DMS79 treated with DMSO at 0.1 percent for 48 hours (cell line): Measurements from ENCODE around the gene ING1.

Experiments
- DNase-seq: peaks from one replicate; lab custom pipeline; 2025; lab: John Stamatoyannopoulos, UW

ING1 gene

DNA sequence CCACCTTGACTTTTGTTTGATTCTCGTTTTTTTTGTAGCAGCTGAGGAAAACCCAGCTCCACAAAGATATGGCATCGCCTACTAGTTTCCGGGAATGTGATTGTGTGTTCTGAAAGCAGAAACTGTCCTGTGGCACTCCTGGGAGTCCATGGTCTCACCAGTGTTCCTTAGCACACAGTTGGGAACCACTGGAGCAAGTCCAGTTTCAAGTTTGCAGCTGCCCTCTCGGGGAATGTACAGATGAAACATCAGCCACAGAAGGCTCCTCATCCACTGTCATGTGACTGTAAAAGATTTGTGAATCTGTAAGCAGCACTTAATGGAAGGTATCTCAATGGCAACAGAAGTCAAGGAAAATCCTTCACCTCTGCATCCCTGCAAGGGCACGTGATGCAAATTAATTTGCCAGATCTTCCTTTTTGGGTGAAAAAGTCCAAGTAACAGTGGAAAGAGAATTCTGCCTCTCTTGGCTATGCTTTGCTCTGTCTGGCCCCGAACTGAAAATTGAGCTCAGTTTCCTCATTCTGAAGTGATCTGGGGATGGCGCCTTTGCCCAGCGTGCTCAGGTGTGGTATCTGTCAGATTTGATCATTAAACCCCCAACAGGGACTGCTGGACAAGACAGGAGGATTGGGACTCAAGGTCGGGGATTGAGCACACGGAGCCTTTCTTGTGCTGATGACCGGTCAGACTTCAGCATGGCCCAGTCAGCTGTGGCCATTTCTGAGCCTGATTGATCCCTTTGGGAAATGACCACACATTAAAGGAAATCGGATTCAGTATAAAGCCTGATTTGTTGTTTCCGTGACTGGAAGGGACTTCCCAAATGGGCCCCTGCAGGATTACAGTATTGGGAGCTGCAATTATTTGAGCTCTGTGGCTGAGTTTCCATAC lies 58.8 kb downstream of the ING1 start:
- DNase-seq = peak; percentile 13
